ENCODE results near the gene GATA5.

Gene GATA5

GRCh38 chr20:62475772-62476055 is at the start of gene GATA5:
TSS of gene GATA5 (minus strand) at chr20:62475995. CDS start at chr20:62475521, 474 bp downstream.
- no peaks in the 10 kb centered on the region for H3K36me3 Mint-ChIP-seq (ENCODE audit: low read depth)
- peaks cover 12% of the 10 kb centered on the region for H3K4me1 Mint-ChIP-seq
- peaks cover 2% of the 10 kb centered on the region for H3K9me3 Mint-ChIP-seq
- peak within 1 kb of the TSS in 2 of 3 experiments; percentile 71 to 74 for H3K4me3 Mint-ChIP-seq
- peaks cover 79% of the 10 kb centered on the region for H3K27me3 Mint-ChIP-seq (ENCODE audit: low read depth)
- no peak for TF ChIP-seq CTCF (IDR thresholded peaks at IDR 0.05; ENCODE audit: unreplicated experiment in 3 of 3)
- no peak within 1 kb of the TSS for H3K27ac Mint-ChIP-seq

GRCh38 chr20:62525014-62525413 is 49.2 kb upstream of the GATA5 start:
- Mint-ChIP-seq H3K4me3 (no peak overlapping the region), H3K36me3 (ENCODE audit: low read depth) (no peaks in the 10 kb centered on the region), H3K4me1 (peaks cover 39% of the 10 kb centered on the region), H3K27ac (peak overlapping the region in 1 of 3 experiments; percentile 64), H3K9me3 (no peaks in the 10 kb centered on the region), H3K27me3 (ENCODE audit: low read depth) (peaks cover 50% of the 10 kb centered on the region)
- TF ChIP-seq CTCF (IDR thresholded peaks at IDR 0.05; ENCODE audit: unreplicated experiment in 3 of 3) = no peak

GRCh38 chr20:62524505-62524911 is 48.7 kb upstream of the GATA5 start:
- Mint-ChIP-seq H3K9me3 (no peaks in the 10 kb centered on the region), H3K27me3 (ENCODE audit: low read depth) (peaks cover 44% of the 10 kb centered on the region), H3K4me3 (peak overlapping the region in 2 of 3 experiments; percentile 29 to 35), H3K27ac (peak overlapping the region; percentile 37 to 88 (median 64)), H3K36me3 (ENCODE audit: low read depth) (no peaks in the 10 kb centered on the region), H3K4me1 (peaks cover 34% of the 10 kb centered on the region)
- TF ChIP-seq CTCF (IDR thresholded peaks at IDR 0.05; ENCODE audit: unreplicated experiment in 3 of 3) = no peak

GRCh38 chr20:62523473-62524203 is 47.8 kb upstream of the GATA5 start:
- H3K36me3 Mint-ChIP-seq (ENCODE audit: low read depth) = no peaks in the 10 kb centered on the region
- H3K4me3 Mint-ChIP-seq = peak overlapping the region in 1 of 3 experiments; percentile 10
- H3K9me3 Mint-ChIP-seq = no peaks in the 10 kb centered on the region
- H3K4me1 Mint-ChIP-seq = peaks cover 27% of the 10 kb centered on the region
- no peak for TF ChIP-seq CTCF (IDR thresholded peaks at IDR 0.05; ENCODE audit: unreplicated experiment in 3 of 3)
- peaks cover 44% of the 10 kb centered on the region for H3K27me3 Mint-ChIP-seq (ENCODE audit: low read depth)
- H3K27ac Mint-ChIP-seq = peak overlapping the region in 1 of 3 experiments; percentile 64

GRCh38 chr20:62522748-62523396 is 47.1 kb upstream of the GATA5 start:
- no peak overlapping the region for H3K27ac Mint-ChIP-seq
- no peak overlapping the region for H3K4me3 Mint-ChIP-seq
- no peaks in the 10 kb centered on the region for H3K36me3 Mint-ChIP-seq (ENCODE audit: low read depth)
- no peaks in the 10 kb centered on the region for H3K9me3 Mint-ChIP-seq
- H3K4me1 Mint-ChIP-seq = peaks cover 24% of the 10 kb centered on the region
- TF ChIP-seq CTCF (IDR thresholded peaks at IDR 0.05; ENCODE audit: unreplicated experiment in 3 of 3) = no peak
- H3K27me3 Mint-ChIP-seq (ENCODE audit: low read depth) = peaks cover 44% of the 10 kb centered on the region

Data from nephron (organoid).